HG02610 (cell line): ENCODE results near the gene CPSF4.
"Not testable (repeated sequence)": the region's sequence is repeated elsewhere in the genome, so short reads cannot be mapped to it uniquely, and the experiment has no call there.

Source experiments
- ATAC-seq: cut with Tn5 transposase; IDR thresholded peaks from one replicate; pipeline ENCODE4 v1.9.1; 2021; ENCODE audit warnings: mild to moderate bottlenecking, moderate library complexity; ENCODE audit not compliant: unreplicated experiment

The CPSF4 gene

GRCh38 chr7:99407872-99408378 is 30.8 kb upstream of the CPSF4 start:
- ATAC-seq: peak; percentile 7

DNA sequence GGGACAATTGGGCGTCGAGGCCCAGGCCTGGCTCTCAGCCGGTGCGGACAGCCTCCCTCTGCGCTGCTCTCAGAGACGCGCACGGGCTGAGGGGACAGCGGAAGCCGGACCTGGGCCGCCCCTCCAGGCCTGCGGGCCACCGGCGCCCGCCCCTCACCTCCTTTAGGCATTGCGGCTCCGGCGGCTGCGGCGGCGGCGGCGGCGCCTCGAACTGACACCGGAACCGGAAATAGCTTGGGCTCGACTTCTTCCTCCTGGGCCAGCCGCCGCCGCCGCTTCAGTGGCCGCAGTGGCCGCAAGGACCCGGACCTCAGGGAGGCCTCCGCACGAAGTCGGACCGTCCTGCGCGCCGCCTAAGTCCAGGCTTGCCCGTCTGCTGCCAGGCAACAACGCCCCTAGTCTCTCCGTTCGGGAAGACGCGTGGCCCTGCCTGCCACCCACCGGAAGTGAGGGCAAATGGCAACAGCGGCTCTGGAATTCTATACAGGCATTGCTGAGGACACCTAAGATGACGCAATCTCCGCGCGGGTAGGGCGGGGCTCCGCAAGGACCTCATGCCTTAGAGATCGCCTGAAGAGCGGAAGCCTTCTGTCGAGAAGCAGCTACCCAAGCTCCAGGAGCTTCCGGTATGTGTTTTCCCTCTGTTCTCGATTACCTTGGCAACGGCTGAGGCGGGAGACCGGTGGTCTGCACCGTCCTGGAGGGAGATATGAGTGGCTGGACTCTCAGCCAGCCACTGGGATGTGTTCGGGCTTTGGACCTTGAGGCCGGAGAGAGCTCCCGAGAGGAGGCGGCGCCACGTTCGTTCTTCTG is 30.2 kb upstream of the CPSF4 start, which contains the start of the genes BUD31 and PDAP1:
BUD31 (plus strand) TSS at position 591 of the 813 bp plus-strand sequence. CDS start 2,124 bp downstream, outside the sequence.
PDAP1 (minus strand) TSS at position 219 of the 813 bp plus-strand sequence; CDS start at position 170, 49 bp downstream.
- peak; percentile 79 for ATAC-seq

GRCh38 chr7:99409192-99409572 is 29.6 kb upstream of the CPSF4 start:
- no peak for ATAC-seq

DNA sequence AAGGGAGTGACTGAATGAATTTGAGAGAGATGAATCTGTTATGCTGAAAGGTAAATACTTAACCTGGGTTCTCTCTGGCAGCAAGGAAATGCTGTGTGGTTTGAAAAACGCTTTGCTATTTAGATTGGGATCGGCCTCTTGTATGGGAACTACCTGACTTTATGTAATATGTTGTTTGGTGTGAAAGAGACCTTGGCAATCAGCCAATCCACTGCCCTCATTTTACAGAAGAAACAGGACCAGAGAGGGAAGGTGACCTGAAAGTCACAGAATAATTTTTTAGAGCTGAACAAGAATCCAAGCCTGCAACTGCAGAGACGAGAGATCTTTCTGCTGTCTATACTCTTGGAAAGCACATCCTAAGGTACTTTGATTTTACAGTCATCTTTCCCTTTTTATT is 28.9 kb upstream of the CPSF4 start:
- ATAC-seq: no peak

- ATAC-seq: no peak
These were observed 28.1 kb upstream of the CPSF4 start for GRCh38 chr7:99410635-99411034.

- not testable (repeated sequence) for ATAC-seq
These were observed 23.1 kb upstream of the CPSF4 start for GRCh38 chr7:99415513-99416127.

- ATAC-seq: no peak
These were observed 20.5 kb upstream of the CPSF4 start for GRCh38 chr7:99418260-99418659.

DNA sequence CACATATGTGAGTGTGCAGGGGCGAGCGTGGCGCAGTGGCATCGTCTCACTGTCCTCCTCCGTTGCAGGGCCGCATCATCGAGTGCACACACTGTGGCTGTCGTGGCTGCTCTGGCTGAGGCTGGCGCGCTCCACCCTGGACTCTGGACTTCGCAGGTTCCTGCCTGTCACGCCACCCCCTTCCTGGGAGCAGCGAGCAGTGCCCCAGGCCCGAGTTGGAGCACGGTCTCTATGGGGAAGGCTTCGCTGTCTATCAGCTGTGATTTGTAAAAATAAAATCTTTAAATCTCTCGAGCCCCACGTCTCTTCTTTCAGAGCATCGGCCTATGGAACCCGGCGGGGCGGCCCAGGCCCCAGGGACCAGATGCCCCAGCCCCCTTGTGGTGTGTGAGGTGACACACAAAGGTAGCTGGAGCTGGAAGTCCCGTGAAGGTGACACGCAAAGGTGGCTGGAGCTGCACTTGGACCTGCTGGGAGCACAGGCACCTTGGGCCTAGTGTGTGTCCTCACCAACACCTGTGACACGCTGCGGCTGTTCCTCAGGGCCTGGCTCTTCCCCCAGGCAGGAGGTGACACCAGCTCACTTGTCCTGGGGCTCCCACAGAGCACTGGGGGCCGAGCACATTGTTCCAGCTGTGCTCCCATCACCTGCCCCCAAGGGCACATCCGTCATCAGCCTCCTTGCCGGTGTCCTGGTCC is 19.3 kb upstream of the CPSF4 start:
- no peak for ATAC-seq

GRCh38 chr7:99420213-99420612 is 18.5 kb upstream of the CPSF4 start:
- no peak for ATAC-seq

DNA sequence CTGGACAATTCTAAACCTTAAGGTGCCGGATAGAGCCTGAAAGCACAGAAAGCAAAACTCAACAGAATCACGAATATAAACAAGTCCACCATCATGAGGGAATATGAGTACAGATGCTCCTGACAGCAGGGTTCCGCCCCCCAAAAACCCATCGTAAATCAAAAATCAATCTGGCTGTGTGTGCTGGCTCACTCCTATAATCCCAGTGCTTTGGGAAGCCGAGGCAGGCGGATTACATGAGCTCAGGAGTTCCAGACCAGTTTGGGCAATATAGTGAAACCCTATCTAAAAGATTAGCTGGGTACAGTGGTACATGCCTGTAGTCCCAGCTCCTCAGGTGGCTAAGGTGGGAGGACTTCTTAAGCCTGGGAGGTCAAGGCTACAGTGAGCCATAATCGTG is 17.8 kb upstream of the CPSF4 start:
- ATAC-seq: no peak

DNA sequence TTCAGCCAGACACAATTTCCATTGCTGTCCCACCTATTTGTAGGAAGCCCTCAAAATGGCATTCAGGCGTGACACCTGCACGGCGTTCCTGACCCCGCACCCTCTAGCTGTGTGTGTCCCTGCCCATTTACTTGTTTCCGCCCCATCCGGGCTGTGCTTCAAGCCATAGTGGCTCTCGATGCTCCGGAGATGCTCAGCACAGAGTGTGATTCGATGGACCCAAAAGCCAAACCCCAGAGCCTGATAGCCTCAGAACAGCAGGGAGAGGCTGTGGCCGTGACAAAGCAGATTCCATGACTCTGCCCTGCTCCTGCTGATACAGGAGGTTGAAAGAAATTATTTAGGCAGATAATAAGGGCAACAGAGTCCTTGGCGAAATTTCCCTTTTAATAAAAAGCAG is 16.6 kb upstream of the CPSF4 start:
- no peak for ATAC-seq

- no peak for ATAC-seq
These were observed 16.1 kb upstream of the CPSF4 start for GRCh38 chr7:99422625-99423024.

GRCh38 chr7:99424932-99425730 is 13.6 kb upstream of the CPSF4 start:
- no peak for ATAC-seq

DNA sequence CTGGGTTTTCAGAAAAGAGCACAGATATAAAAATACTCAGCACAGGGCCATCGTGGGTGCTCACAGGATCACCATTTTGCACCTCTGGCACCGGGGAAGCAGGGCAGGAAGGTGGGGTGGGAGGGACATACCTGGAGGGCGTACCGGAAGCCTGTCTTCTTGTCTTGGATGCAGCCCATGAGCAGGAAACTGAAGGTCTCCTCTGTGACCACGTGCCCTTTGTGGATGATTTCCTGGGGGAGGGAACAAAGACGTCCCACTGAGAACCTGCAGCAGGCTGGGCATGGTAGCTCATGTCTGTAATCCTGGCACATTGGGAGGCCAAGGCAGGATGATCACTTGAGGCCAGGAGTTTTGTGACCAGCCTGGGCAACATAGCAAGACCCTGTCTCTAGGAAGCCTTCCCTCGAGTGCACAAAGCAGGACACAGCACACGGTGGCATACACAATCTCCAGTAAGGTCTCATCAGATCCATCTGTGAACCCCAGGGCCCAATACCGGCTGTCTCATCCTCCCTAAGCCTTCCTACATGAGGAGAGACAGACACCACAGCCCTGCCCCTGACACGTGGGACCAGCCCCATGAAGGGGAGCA is 9.7 kb upstream of the CPSF4 start:
- no peak for ATAC-seq

- no peak for ATAC-seq
These were observed 9.0 kb upstream of the CPSF4 start for GRCh38 chr7:99429756-99430155.

DNA sequence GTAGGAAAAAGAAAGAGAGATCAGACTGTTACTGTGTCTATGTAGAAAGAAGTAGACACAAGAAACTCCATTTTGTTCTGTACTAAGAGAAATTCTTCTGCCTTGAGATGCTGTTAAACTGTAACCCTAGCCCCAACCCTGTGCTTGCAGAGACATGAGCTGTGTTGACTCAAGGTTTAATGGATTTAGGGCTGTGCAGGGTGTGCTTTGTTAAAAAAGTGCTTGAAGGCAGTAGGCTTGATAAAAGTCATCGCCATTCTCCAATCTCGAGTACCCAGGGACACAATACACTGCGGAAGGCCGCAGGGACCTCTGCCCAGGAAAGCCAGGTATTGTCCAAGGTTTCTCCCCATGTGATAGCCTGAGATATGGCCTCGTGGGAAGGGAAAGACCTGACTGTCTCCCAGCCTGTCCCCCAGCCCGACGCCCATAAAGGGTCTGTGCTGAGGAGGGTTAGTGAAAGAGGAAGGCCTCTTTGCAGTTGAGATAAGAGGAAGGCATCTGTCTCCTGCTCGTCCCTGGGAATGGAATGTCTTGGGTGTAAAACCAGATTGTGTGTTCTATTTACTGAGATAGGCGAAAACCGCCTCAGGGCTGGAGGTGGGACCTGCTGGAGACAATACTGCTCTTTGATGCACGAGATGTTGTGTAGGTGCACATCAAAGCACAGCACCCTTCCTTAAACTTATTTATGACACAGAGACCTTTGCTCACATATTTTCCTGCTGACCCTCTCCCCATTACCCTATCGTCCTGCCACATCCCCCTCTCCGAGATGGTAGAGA is 6.8 kb upstream of the CPSF4 start:
- not testable (repeated sequence) for ATAC-seq

DNA sequence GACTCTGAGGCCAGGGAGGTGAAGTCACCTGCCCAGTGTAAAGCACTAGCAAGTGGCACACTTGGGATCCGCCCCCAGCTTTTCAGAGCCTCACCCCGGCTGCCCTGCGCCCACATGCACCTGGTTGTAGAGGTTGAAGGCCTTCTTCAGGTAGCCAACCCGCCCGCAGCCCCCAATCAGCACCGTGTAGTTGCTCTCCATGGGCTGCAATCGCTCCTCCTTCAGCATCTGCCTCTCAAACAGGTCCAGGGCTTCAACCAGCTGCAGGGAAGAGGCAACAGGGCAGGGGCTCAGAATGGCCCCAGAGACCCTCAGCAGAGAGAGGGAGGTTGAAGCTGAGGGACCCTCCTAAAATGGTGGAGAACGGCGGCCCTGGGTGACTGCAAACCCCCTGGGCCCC is 5.6 kb upstream of the CPSF4 start:
- ATAC-seq: no peak

DNA sequence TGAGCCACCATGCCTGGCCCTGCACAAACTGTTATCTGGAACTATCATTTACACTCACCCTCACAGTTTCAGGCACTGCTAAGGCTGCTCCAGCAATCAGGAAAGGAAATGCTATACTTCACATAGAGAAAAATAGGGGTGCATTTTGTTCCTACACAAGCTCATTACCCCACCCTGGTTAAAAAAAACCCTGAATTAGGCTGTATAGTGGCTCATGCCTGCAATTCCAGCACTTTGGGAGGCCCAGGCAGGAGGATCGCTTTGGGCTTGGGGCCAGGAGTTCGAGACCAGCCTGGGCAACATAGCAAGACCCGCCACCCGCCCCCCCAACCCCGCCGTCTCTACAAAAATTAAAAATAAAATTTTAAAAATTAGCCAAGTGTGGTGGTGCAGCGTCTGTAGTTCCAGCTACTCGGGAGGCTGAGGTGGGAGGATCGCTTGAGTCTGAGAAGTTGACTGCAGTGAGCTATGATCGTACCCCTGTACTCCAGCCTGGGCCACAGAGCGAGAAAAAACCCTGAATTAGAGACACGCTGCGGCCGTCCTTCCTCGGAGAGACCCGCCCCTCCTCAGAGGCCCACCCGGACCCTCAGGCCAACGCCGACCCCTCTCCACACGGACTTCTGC is 684 bp upstream of the CPSF4 start:
- ATAC-seq: peak; percentile 1

DNA sequence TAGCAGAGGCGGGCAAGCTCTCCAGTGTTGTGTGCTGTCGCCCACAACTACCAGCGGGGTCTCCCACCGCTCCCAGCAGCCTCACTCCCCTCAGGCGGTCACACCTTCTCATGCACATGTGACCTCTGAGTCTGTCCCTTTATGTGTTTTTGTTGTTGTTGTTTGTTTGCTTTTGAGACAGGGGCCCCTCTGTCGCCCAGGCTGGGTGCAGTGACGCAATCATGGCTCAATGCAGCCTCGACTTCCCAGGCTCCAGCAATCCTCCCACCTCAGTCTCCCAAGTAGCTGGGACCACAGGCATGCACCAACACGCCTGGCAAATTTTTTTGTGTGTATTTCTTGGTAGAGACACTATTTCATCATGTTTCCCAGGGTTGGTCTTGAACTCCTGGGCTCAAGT is 1.5 kb downstream of the CPSF4 start:
- ATAC-seq: no peak
